GM23338 (cell line): Measurements from ENCODE around the gene MAPRE3. TPM values are rescaled to one million over a fixed set of nuclear protein-coding genes. Genes with fewer than 3 reads are reported as not detected.

ENCODE experiments used
- ATAC-seq: fragments of 200-7000 bp; cut with Tn5 transposase; 3 replicates; pipeline ENCODE4 v1.9.1; 2020
- DNase-seq: peaks from one replicate; pipeline ENCODE4 v3.0.0-alpha.2; 2015; ENCODE audit warnings: low spot score
- H2AFZ ChIP-seq: fragments of 200-600 bp; sonication (generic); 2 replicates; pipeline ENCODE4 v1.8.0; 2016; ENCODE audit warnings: antibody characterized with exemption, mild to moderate bottlenecking, moderate library complexity
- H3F3A ChIP-seq: fragments of 200-600 bp; sonication (generic); replicated peaks from 2 replicates; pipeline ENCODE4 v1.8.0; 2017; ENCODE audit warnings: antibody characterized with exemption, mixed run types, low read depth
- H3K27ac ChIP-seq: fragments of 200-600 bp; sonication (generic); 2 replicates; pipeline ENCODE4 v1.6.1; 2016; ENCODE audit warnings: low read depth
- H3K27me3 ChIP-seq: fragments of 200-600 bp; sonication (generic); 2 replicates; pipeline ENCODE4 v1.8.0; 2016; ENCODE audit warnings: mild to moderate bottlenecking, mixed run types, moderate library complexity; ENCODE audit not compliant: insufficient read depth
- H3K36me3 ChIP-seq: fragments of 200-600 bp; sonication (generic); 2 replicates; pipeline ENCODE4 v1.8.0; 2016; ENCODE audit warnings: mild to moderate bottlenecking; ENCODE audit not compliant: insufficient read depth
- H3K4me1 ChIP-seq: fragments of 200-600 bp; sonication (generic); 2 replicates; pipeline ENCODE4 v1.8.0; 2016; ENCODE audit warnings: mild to moderate bottlenecking, moderate library complexity; ENCODE audit not compliant: insufficient read depth
- H3K4me2 ChIP-seq: fragments of 200-600 bp; sonication (generic); 2 replicates; pipeline ENCODE4 v1.7.1; 2017; ENCODE audit warnings: mixed run types
- H3K4me3 ChIP-seq: fragments of 200-600 bp; sonication (generic); 2 replicates; pipeline ENCODE4 v1.6.1; 2016; ENCODE audit warnings: mixed run types
- H3K79me2 ChIP-seq: fragments of 200-600 bp; sonication (generic); replicated peaks from 2 replicates; pipeline ENCODE4 v1.8.0; 2017; ENCODE audit warnings: mild to moderate bottlenecking; ENCODE audit not compliant: insufficient read depth
- H3K9me2 ChIP-seq: fragments of 200-600 bp; sonication (generic); 2 replicates; pipeline ENCODE4 v1.8.0; 2017; ENCODE audit not compliant: insufficient read depth
- H4K20me1 ChIP-seq: fragments of 200-600 bp; sonication (generic); replicated peaks from 2 replicates; pipeline ENCODE4 v1.8.0; 2017; ENCODE audit warnings: mild to moderate bottlenecking; ENCODE audit not compliant: insufficient read depth
- H3K27ac Mint-ChIP-seq: 2 replicates; pipeline ENCODE4 v1.8.0; 2020; ENCODE audit warnings: inconsistent platforms, mild to moderate bottlenecking, moderate library complexity, mixed read lengths
- H3K27me3 Mint-ChIP-seq: 3 replicates; pipeline ENCODE4 v1.8.0; 2022; ENCODE audit warnings: low read depth, mild to moderate bottlenecking, moderate library complexity, mixed read lengths, inconsistent platforms; ENCODE audit not compliant: insufficient read depth, poor library complexity
- H3K36me3 Mint-ChIP-seq: 3 replicates; pipeline ENCODE4 v1.8.0; 2021; ENCODE audit warnings: low read depth, mild to moderate bottlenecking, inconsistent platforms, moderate library complexity, mixed read lengths
- H3K4me1 Mint-ChIP-seq: 3 replicates; pipeline ENCODE4 v1.8.0; 2020; ENCODE audit warnings: mild to moderate bottlenecking, inconsistent platforms, mixed read lengths
- H3K4me3 Mint-ChIP-seq: 3 replicates; pipeline ENCODE4 v1.8.0; 2021; ENCODE audit warnings: moderate library complexity, mild to moderate bottlenecking, inconsistent platforms, mixed read lengths
- H3K9me3 Mint-ChIP-seq: 3 replicates; pipeline ENCODE4 v1.8.0; 2020; ENCODE audit warnings: moderate library complexity, mild to moderate bottlenecking, inconsistent platforms, mixed read lengths
- CREB1 ChIP-seq: fragments of 250-450 bp; sonication (Bioruptor Pico); IDR thresholded peaks from 2 replicates; pipeline ENCODE4 v1.5.0; 2020; ENCODE audit warnings: low read depth, mild to moderate bottlenecking, moderate library complexity
- EZH2 ChIP-seq: fragments of 200-600 bp; sonication (generic); IDR thresholded peaks from one replicate; pipeline ENCODE4 v1.8.0; 2017; ENCODE audit warnings: antibody characterized with exemption, mild to moderate bottlenecking, low read depth; ENCODE audit not compliant: unreplicated experiment
- JUNB ChIP-seq: IDR thresholded peaks from one replicate; pipeline ENCODE4 v1.6.1; 2016; ENCODE audit warnings: antibody characterized with exemption; ENCODE audit not compliant: unreplicated experiment
- ZNF114 ChIP-seq: fragments of 250-450 bp; sonication (Bioruptor Pico); IDR thresholded peaks from 2 replicates; pipeline ENCODE4 v1.5.0; 2020; ENCODE audit warnings: mild to moderate bottlenecking, moderate library complexity
- ZNF331 ChIP-seq: fragments of 250-450 bp; sonication (Bioruptor Pico); IDR thresholded peaks from 2 replicates; pipeline ENCODE4 v1.5.0; 2020; ENCODE audit warnings: low read depth, mild to moderate bottlenecking, moderate library complexity
- ZNF462 ChIP-seq: fragments of 250-450 bp; sonication (Bioruptor Pico); IDR thresholded peaks from 2 replicates; pipeline ENCODE4 v1.5.0; 2020; ENCODE audit warnings: mild to moderate bottlenecking, moderate library complexity
- long read RNA-seq: library from polyadenylated mRNA; unstranded; transcript quantifications from one replicate; pipeline ENCODE4 v2.0.0, GENCODE V29; 2020; ENCODE audit not compliant: unreplicated experiment
- polyA plus RNA-seq: library from polyadenylated mRNA; unstranded; fragments of >200 nt; fragmentation: Nextera tagmentation; extraction: Ambion mirVana; gene quantifications from 2 replicates; pipeline ENCODE4 v1.2.1, GENCODE V29; 2016
- total RNA-seq: library from RNA; depleted of rRNA; stranded (reverse); fragments of >200 nt; shearing (Covaris generic); gene quantifications from 2 replicates; pipeline ENCODE4 v1.2.3, GENCODE V29; 2014; rRNA removed

MAPRE3 gene
- total RNA-seq, result 3.7 and 4.5 TPM in 2 replicates
- 3.3 and 3.5 TPM in 2 replicates for polyA plus RNA-seq
- long read RNA-seq, partial matches to known transcripts, result 0 of 2 reads
- long read RNA-seq, other reads (novel, unspliced or antisense), result 0 of 2 reads

GRCh38 chr2:26970244-26970927, at the start of gene MAPRE3:
Gene MAPRE3 (plus strand): TSS chr2:26970637. CDS start chr2:27022219, 51,582 bp downstream.
- Histone ChIP-seq H3K9me2 (no peaks in the 10 kb centered on the region), H3F3A (0 out of 2 replicates have a peak, but pooled peaks cover 12% of the 10 kb centered on the region), H3K79me2 (no peaks in the 10 kb centered on the region), H3K27me3 (peaks cover 30% of the 10 kb centered on the region), H4K20me1 (no peaks in the 10 kb centered on the region), H3K4me3 (peak within 1 kb of the TSS; percentile 97), H3K36me3 (no peaks in the 10 kb centered on the region), H2AFZ (peak within 1 kb of the TSS; percentile 100), H3K4me1 (peaks cover 14% of the 10 kb centered on the region; the same call in 1 of the 2 replicates), H3K4me2 (peak within 1 kb of the TSS; percentile 98), H3K27ac (no peak within 1 kb of the TSS)
- DNase-seq (peak; percentile 99), ATAC-seq (peak; percentile 86)
- TF ChIP-seq CREB1 (CRISPR knock-in tag) (0 out of 2 replicates have a peak, but pooled peaks have one; percentile 39), ZNF114 (CRISPR knock-in tag) (no peak), EZH2 (no peak)
- no peaks in the 10 kb centered on the region; the same call in 2 of the 3 replicates for H3K9me3 Mint-ChIP-seq
- peaks cover 33% of the 10 kb centered on the region for H3K4me1 Mint-ChIP-seq
- H3K36me3 Mint-ChIP-seq, result no peaks in the 10 kb centered on the region; the same call in 2 of the 3 replicates
- H3K4me3 Mint-ChIP-seq, result peak within 1 kb of the TSS; percentile 94
- H3K27me3 Mint-ChIP-seq, result peaks cover 10% of the 10 kb centered on the region
- H3K27ac Mint-ChIP-seq, result no peak within 1 kb of the TSS

GRCh38 chr2:26921323-26921722, 49.1 kb upstream of the MAPRE3 start:
- no peaks in the 10 kb centered on the region for H4K20me1 ChIP-seq
- peaks cover 4% of the 10 kb centered on the region; the same call in 1 of the 2 replicates for H3K4me1 ChIP-seq
- no peak overlapping the region for H3K27ac ChIP-seq
- no peak overlapping the region for H3K4me3 ChIP-seq
- Mint-ChIP-seq H3K27ac (no peak overlapping the region), H3K36me3 (no peaks in the 10 kb centered on the region), H3K27me3 (no peaks in the 10 kb centered on the region), H3K9me3 (no peaks in the 10 kb centered on the region), H3K4me3 (no peak overlapping the region), H3K4me1 (peaks cover 23% of the 10 kb centered on the region)
- H3K9me2 ChIP-seq, result no peaks in the 10 kb centered on the region
- no peaks in the 10 kb centered on the region for H3K36me3 ChIP-seq
- TF ChIP-seq ZNF331 (CRISPR knock-in tag), result no peak
- H3F3A ChIP-seq, result no peaks in the 10 kb centered on the region
- DNase-seq (no peak), ATAC-seq (no peak)
- H3K27me3 ChIP-seq, result no peaks in the 10 kb centered on the region
- H2AFZ ChIP-seq, result no peak overlapping the region
- no peak overlapping the region for H3K4me2 ChIP-seq
- H3K79me2 ChIP-seq, result no peaks in the 10 kb centered on the region

- no peak overlapping the region for H3K4me3 Mint-ChIP-seq
- peak; percentile 89 for DNase-seq
- no peak for TF ChIP-seq JUNB
- TF ChIP-seq ZNF462 (CRISPR knock-in tag), result no peak
Measured at GRCh38 chr2:26922405-26923188, 47.8 kb upstream of the MAPRE3 start.

More at GRCh38 chr2:26922405-26923188, 47.8 kb upstream of the MAPRE3 start:
- peak; percentile 95 for ATAC-seq
- Mint-ChIP-seq H3K9me3 (no peaks in the 10 kb centered on the region), H3K36me3 (no peaks in the 10 kb centered on the region), H3K27ac (no peak overlapping the region), H3K4me1 (peaks cover 23% of the 10 kb centered on the region), H3K27me3 (no peaks in the 10 kb centered on the region)
- no peak overlapping the region for H2AFZ ChIP-seq
- no peaks in the 10 kb centered on the region for H4K20me1 ChIP-seq
- no peaks in the 10 kb centered on the region for H3K36me3 ChIP-seq
- H3K9me2 ChIP-seq, result no peaks in the 10 kb centered on the region
- peaks cover 4% of the 10 kb centered on the region; the same call in 1 of the 2 replicates for H3K4me1 ChIP-seq
- H3K27me3 ChIP-seq, result no peaks in the 10 kb centered on the region
- H3K27ac ChIP-seq, result no peak overlapping the region
- H3K79me2 ChIP-seq, result no peaks in the 10 kb centered on the region
- no peak overlapping the region for H3K4me3 ChIP-seq
- no peak overlapping the region for H3K4me2 ChIP-seq
- H3F3A ChIP-seq, result no peaks in the 10 kb centered on the region
